DMS114 treated with DMSO at 0.1 percent for 48 hours (cell line): ENCODE measurements around the gene ETFB.

Experiments
- DNase-seq: peaks from one replicate; lab custom pipeline; 2025; ENCODE audit not compliant: unreplicated experiment; lab: John Stamatoyannopoulos, UW

Gene ETFB

GRCh38 chr19:51329411-51329810 lies 36.8 kb downstream of the ETFB start:
- no peak for DNase-seq

GRCh38 chr19:51327066-51328001 lies 38.9 kb downstream of the ETFB start:
- no peak for DNase-seq

- no peak for DNase-seq
Measured at GRCh38 chr19:51326216-51327065, 39.7 kb downstream of the ETFB start.

GRCh38 chr19:51325161-51325976 lies 40.8 kb downstream of the ETFB start:
- DNase-seq = no peak

- DNase-seq = no peak
Measured at GRCh38 chr19:51324167-51324481, 42.1 kb downstream of the ETFB start.

GRCh38 chr19:51323481-51324166 lies 42.6 kb downstream of the ETFB start:
- DNase-seq = no peak

DNA sequence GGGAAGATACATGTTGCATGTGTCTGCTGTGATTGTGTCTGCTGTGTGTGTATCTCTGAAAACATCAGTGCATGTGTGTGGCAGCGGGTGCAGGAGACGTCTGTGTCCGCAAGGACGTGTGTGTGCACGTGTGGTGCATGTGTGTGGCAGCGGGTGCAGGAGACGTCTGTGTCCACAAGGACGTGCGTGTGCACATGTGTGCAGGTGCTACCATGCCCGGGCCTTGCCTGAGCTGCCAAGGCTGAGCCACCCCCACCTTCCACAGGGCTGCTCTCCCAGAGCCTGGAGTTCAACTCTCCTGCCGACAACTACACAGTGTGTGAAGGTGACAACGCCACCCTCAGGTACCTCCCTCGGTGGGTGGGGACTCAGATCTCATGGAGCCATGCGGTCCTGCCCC lies 44.4 kb downstream of the ETFB start:
- no peak for DNase-seq

DNA sequence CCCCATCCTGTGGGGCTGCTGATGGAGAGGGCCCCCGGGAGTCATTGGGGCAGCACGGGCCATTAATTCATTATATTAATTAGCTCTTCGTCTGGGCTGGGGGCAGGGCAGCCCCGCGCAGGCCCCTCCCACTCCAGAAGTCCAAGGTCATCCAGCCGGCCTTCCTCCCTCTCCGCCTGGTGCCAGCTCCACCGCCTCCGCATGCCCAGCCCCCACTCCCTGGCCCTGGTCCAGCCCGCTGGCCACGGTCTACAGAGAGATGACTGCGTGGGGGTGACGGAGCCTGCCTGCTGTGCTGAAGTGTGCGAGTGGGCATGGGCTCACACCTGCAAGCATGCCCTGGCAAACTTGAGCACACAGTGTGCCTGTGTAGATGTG lies 45.9 kb downstream of the ETFB start:
- no peak for DNase-seq

- no peak for DNase-seq
Measured at GRCh38 chr19:51319649-51320279, 46.4 kb downstream of the ETFB start.

DNA sequence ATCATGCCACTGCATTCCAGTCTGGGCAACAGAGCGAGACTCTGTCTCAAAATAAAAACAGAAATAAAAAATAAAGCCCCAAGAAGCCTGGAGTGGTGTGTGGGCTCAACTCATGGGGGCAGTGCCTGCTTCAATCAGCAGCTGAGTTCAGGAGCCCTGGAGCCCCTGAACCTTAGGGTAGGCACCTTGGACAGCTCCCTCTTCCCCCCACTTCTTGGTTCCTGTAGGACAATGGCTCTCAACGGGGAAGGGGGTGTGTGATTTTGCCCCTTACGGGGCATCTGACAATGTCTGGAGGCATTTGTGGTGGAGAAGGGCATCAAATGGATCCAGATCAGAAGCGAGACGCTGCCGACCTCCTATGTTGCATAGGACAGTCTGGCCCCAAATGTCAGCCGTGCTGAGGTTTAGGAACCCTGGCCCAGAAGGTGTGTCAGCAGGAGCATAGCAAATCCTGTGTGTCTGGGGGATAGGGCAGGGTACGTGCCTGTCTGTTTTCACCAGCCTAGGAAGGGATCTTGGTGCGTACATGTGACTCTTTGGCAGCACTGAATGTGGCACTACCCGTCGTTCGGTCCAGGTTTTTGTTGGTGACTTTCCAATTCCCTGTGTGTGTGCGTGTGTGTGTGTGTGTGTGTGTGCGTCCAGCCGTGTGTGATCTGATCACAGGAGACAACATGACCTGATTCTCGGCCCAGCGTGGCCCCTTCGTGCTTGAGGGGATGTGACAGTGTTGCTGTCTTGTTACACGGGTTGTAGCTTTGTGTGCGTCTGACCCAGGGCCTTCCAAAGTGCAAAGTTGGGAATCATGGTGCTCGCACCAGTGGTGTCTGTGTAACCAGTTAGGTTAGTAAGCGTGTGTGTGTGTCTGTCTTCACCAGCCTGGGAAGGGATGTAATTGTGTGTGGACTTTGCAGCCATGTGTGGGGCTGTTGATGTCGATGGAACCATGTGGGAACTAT lies 47.2 kb downstream of the ETFB start:
- DNase-seq = no peak

- no peak for DNase-seq
Measured at GRCh38 chr19:51317968-51318367, 48.2 kb downstream of the ETFB start.

- DNase-seq = no peak
Measured at GRCh38 chr19:51317376-51317775, 48.8 kb downstream of the ETFB start.

DNA sequence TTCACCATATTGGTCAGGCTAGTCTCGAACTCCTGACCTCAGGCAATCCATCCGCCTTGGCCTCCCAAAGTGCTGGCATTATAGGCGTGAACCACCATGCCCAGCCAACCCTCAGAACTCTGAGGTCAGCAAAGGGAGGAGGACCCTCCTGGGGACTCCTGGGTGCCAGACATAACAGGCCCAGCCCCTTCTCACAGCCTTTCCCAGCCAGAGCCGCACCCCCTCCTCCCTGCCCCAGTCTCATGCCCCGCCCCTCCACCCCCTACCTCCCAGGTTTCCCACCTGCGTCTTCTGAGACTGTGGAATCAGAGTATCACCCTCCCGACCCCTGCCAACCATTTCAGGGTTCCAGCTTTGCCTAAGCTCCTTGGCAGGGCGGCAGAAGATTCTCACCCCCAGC lies 49.5 kb downstream of the ETFB start:
- no peak for DNase-seq

DNA sequence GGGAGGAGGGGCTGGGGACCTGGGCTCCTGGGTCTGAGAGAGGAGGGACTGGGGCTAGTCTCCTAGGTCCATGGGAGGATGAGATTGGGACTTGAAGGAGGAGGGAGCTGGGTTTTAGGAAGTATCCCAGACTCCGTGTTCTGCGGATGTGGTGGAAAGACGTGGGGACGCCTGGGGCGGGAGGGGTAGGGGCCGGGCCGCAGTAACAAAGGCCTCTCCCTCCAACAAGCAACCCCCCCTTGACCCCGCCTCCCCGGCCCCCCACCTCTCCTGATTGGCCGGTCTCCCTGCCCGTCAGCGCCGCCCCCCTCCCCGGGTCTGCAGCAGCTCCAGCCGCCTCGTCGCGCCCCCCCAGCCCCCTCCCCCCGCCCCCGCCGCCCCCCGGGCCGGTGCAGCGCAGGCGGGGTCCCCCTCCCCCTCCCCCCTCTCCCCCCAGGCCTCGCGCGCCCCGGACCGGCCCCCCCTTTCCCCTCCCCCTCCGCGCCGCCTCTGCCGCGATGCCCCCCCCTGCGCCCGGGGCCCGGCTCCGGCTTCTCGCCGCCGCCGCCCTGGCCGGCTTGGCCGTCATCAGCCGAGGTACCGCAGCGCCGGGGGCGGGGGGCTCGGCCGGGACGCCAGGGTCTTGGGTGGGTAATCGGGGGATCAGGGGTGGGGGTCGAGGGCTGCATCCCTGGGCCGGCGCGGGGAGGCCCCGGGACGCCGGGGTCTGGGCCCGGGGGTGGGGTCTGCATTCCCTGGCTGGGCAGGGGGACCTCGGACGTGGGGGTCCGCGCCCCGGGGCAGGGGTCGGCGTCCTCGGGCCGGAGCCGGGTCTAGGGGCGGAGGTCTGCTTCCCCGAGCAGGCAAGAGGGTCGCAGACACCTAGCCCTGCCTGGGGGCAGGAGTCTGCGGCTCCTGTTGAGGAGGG lies 54.6 kb downstream of the ETFB start, which contains the start of gene IGLON5:
IGLON5 (plus strand) TSS at position 294 of the 907 bp plus-strand sequence; CDS start at position 498, 204 bp downstream.
- DNase-seq = no peak

DNA sequence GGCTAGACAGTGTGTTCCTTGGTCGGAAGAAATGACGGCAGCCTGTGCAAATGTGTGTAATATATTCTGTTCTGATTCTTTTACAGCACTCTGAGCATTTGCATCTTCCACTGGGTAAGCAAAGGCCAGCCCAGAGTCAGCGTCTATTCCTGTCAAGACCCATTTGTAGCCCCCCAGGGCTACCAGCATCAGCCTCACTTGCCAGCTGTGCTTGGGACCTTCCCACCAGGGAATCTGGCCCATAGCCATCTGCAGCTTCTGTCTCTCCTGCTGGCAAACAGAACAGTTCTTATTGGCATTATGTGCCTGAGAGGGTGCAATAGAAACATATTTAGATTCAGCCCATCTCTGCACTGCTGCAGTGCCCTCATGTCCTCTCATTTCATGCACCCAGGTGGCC lies 60.7 kb downstream of the ETFB start:
- no peak for DNase-seq

DNA sequence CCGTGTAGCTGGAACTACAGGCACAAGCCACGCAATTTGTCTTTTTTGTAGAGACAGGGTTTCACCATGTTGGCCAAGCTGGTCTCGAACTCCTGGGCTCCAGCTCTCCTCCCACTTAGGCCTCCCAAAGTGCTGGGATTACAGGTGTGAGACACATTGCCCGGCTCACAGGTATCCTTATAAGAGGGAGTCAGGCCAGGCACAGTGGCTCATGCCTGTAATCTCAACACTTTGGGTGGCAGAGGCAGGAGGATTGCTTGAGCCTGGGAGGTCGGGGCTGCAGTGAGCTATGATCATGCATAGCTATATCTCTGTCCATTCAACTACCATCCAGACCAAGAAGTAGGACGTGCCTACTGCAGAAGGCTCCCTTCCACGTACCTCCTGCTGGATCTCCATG lies 64.9 kb downstream of the ETFB start:
- no peak for DNase-seq

DNA sequence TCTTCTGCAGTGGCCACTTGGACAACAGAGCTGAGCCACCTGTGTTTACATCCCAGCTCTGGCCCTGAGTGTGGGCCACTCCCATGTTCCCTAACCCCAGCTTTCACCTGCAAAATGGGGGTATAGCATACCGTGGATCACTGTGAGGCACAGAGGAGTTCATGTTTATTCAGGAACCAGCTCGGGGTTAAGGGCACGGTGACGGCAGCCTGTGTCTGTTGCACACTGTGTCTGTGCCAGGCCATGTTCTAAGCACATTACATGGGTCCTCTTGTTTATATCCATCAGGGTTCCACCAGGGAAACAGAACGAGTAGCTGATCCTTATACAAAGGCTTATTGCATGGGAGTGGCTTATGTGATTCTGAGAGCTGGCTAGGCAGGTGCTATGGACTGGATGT lies 68.8 kb downstream of the ETFB start:
- no peak for DNase-seq
